GM18870 (cell line): Measurements from ENCODE around the gene COX6A2.
"Not testable (repeated sequence)": the region's sequence is repeated elsewhere in the genome, so short reads cannot be mapped to it uniquely, and the experiment has no call there.

Experiments
- ATAC-seq: cut with Tn5 transposase; IDR thresholded peaks from one replicate; pipeline ENCODE4 v1.9.1; 2021; ENCODE audit warnings: moderate library complexity; ENCODE audit not compliant: unreplicated experiment

COX6A2 gene

GRCh38 chr16:31461921-31462804 lies 34.0 kb upstream of the COX6A2 start:
- ATAC-seq, result no peak

- no peak for ATAC-seq
Measured at GRCh38 chr16:31461201-31461920, 33.2 kb upstream of the COX6A2 start.

GRCh38 chr16:31460582-31461002 lies 32.4 kb upstream of the COX6A2 start:
- ATAC-seq, result no peak

- peak; percentile 54 for ATAC-seq
Measured at GRCh38 chr16:31459687-31460581, 31.8 kb upstream of the COX6A2 start.

GRCh38 chr16:31458844-31459686 lies 30.9 kb upstream of the COX6A2 start, which contains the start of gene ARMC5:
Gene ARMC5, plus strand, starts transcription at chr16:31459501. Its CDS starts 24 bp downstream, at chr16:31459525.
- peak; percentile 82 for ATAC-seq

- no peak for ATAC-seq
Measured at GRCh38 chr16:31458073-31458843, 30.1 kb upstream of the COX6A2 start.

- ATAC-seq, result no peak
Measured at GRCh38 chr16:31456988-31457360, 28.8 kb upstream of the COX6A2 start.

- no peak for ATAC-seq
Measured at GRCh38 chr16:31455601-31456314, 27.6 kb upstream of the COX6A2 start.

- no peak for ATAC-seq
Measured at GRCh38 chr16:31453255-31454204, 25.4 kb upstream of the COX6A2 start.

GRCh38 chr16:31452631-31453106 lies 24.5 kb upstream of the COX6A2 start:
- no peak for ATAC-seq

GRCh38 chr16:31451681-31452351 lies 23.7 kb upstream of the COX6A2 start:
- no peak for ATAC-seq

GRCh38 chr16:31451201-31451600 lies 23.0 kb upstream of the COX6A2 start:
- no peak for ATAC-seq

- ATAC-seq, result not testable (repeated sequence)
Measured at GRCh38 chr16:31445931-31446330, 17.8 kb upstream of the COX6A2 start.

GRCh38 chr16:31441956-31442355 lies 13.8 kb upstream of the COX6A2 start:
- no peak for ATAC-seq

GRCh38 chr16:31440516-31441184 lies 12.5 kb upstream of the COX6A2 start:
- ATAC-seq, result no peak

- ATAC-seq, result no peak
Measured at GRCh38 chr16:31439519-31439918, 11.4 kb upstream of the COX6A2 start.
